HEK293 (cell line): ENCODE results near the gene NRP2.

ENCODE experiments used
- FEZF1 ChIP-seq: fragments of 450-650 bp; formaldehyde crosslinking; IDR thresholded peaks from 2 replicates; pipeline ENCODE4 v1.5.1; 2016; ENCODE audit warnings: missing biosample characterization, missing genetic modification characterization
- GLIS1 ChIP-seq: fragments of 450-650 bp; formaldehyde crosslinking; IDR thresholded peaks from 2 replicates; pipeline ENCODE4 v1.5.1; 2016; ENCODE audit warnings: missing biosample characterization, missing genetic modification characterization
- HIC1 ChIP-seq: fragments of 450-650 bp; formaldehyde crosslinking; IDR thresholded peaks from 2 replicates; pipeline ENCODE4 v1.5.1; 2016; ENCODE audit warnings: missing biosample characterization, missing genetic modification characterization
- KLF1 ChIP-seq: fragments of 450-650 bp; formaldehyde crosslinking; IDR thresholded peaks from 2 replicates; pipeline ENCODE4 v1.5.1; 2016; ENCODE audit warnings: missing biosample characterization, missing genetic modification characterization
- MEIS1 ChIP-seq: sonication (generic); formaldehyde crosslinking; IDR thresholded peaks from 2 replicates; pipeline ENCODE4 v1.8.1; 2022; ENCODE audit warnings: missing genetic modification reagents, mild to moderate bottlenecking, borderline replicate concordance
- MZF1 ChIP-seq: fragments of 450-650 bp; formaldehyde crosslinking; IDR thresholded peaks from 2 replicates; pipeline ENCODE4 v1.5.1; 2017; ENCODE audit warnings: missing biosample characterization, missing genetic modification characterization, borderline replicate concordance
- PRDM1 ChIP-seq: fragments of 450-650 bp; formaldehyde crosslinking; IDR thresholded peaks from 2 replicates; pipeline ENCODE4; 2016; ENCODE audit warnings: missing biosample characterization, missing genetic modification characterization
- PRDM10 ChIP-seq: fragments of 450-650 bp; formaldehyde crosslinking; IDR thresholded peaks from 2 replicates; pipeline ENCODE4 v1.5.1; 2016; ENCODE audit warnings: missing biosample characterization, missing genetic modification characterization
- SCRT1 ChIP-seq: fragments of 450-650 bp; formaldehyde crosslinking; IDR thresholded peaks from 2 replicates; pipeline ENCODE4 v1.5.1; 2016; ENCODE audit warnings: missing biosample characterization, missing genetic modification characterization, borderline replicate concordance
- SP3 ChIP-seq: fragments of 450-650 bp; formaldehyde crosslinking; IDR thresholded peaks from 2 replicates; pipeline ENCODE4 v1.5.1; 2016; ENCODE audit warnings: missing biosample characterization, missing genetic modification characterization
- SP7 ChIP-seq: fragments of 450-650 bp; formaldehyde crosslinking; IDR thresholded peaks from 2 replicates; pipeline ENCODE4 v1.5.1; 2016; ENCODE audit warnings: missing biosample characterization, missing genetic modification characterization
- TRIM28 ChIP-seq: IDR thresholded peaks from 2 replicates; pipeline ENCODE4 v1.6.1; 2011; ENCODE audit warnings: low read length, control low read depth, borderline replicate concordance
- ZNF132 ChIP-seq: fragments of 450-650 bp; formaldehyde crosslinking; IDR thresholded peaks from 2 replicates; pipeline ENCODE4 v1.5.1; 2017; ENCODE audit warnings: missing biosample characterization, missing genetic modification characterization, borderline replicate concordance
- ZNF133 ChIP-seq: fragments of 450-650 bp; formaldehyde crosslinking; IDR thresholded peaks from 2 replicates; pipeline ENCODE4 v1.5.1; 2016; ENCODE audit warnings: missing biosample characterization, missing genetic modification characterization
- ZNF16 ChIP-seq: fragments of 450-650 bp; formaldehyde crosslinking; IDR thresholded peaks from 2 replicates; pipeline ENCODE4 v1.5.1; 2016; ENCODE audit warnings: low read depth, missing biosample characterization, missing genetic modification characterization
- ZNF221 ChIP-seq: fragments of 450-650 bp; formaldehyde crosslinking; IDR thresholded peaks from 2 replicates; pipeline ENCODE4 v1.5.1; 2017; ENCODE audit warnings: missing biosample characterization, missing genetic modification characterization, borderline replicate concordance
- ZNF239 ChIP-seq: fragments of 450-650 bp; formaldehyde crosslinking; IDR thresholded peaks from 2 replicates; pipeline ENCODE4 v1.5.1; 2016; ENCODE audit warnings: missing biosample characterization, missing genetic modification characterization
- ZNF391 ChIP-seq: fragments of 450-650 bp; formaldehyde crosslinking; IDR thresholded peaks from 2 replicates; pipeline ENCODE4 v1.5.1; 2016; ENCODE audit warnings: low read depth, missing biosample characterization, missing genetic modification characterization, borderline replicate concordance
- ZNF585B ChIP-seq: fragments of 450-650 bp; formaldehyde crosslinking; IDR thresholded peaks from 2 replicates; pipeline ENCODE4 v1.5.1; 2016; ENCODE audit warnings: missing biosample characterization, missing genetic modification characterization
- ZNF596 ChIP-seq: fragments of 450-650 bp; IDR thresholded peaks from 2 replicates; pipeline ENCODE4 v1.5.0; 2018; ENCODE audit warnings: missing biosample characterization, mild to moderate bottlenecking, missing genetic modification characterization, moderate library complexity
- ZNF677 ChIP-seq: fragments of 450-650 bp; IDR thresholded peaks from 2 replicates; pipeline ENCODE4 v1.5.0; 2018; ENCODE audit warnings: missing biosample characterization, mild to moderate bottlenecking, missing genetic modification characterization, moderate library complexity
- ZNF768 ChIP-seq: fragments of 450-650 bp; formaldehyde crosslinking; IDR thresholded peaks from 2 replicates; pipeline ENCODE4 v1.5.1; 2018; ENCODE audit warnings: missing biosample characterization, mild to moderate bottlenecking, missing genetic modification characterization
- ZNF791 ChIP-seq: fragments of 450-650 bp; formaldehyde crosslinking; IDR thresholded peaks from 2 replicates; pipeline ENCODE4 v1.5.1; 2016; ENCODE audit warnings: missing biosample characterization, missing genetic modification characterization
- ZNF830 ChIP-seq: fragments of 450-650 bp; IDR thresholded peaks from 2 replicates; pipeline ENCODE4 v1.5.0; 2018; ENCODE audit warnings: missing biosample characterization, missing genetic modification characterization, low read depth, mild to moderate bottlenecking, moderate library complexity
- TF ChIP-seq, protein P1 (sequence below): fragments of 450-650 bp; formaldehyde crosslinking; IDR thresholded peaks from 2 replicates; pipeline ENCODE4 v1.5.1; 2017; ENCODE audit warnings: missing biosample characterization, missing genetic modification characterization
- TF ChIP-seq, protein P2 (sequence below): fragments of 450-650 bp; formaldehyde crosslinking; IDR thresholded peaks from 2 replicates; pipeline ENCODE4 v1.5.1; 2016; ENCODE audit warnings: missing biosample characterization, missing genetic modification characterization, low read depth
- TF ChIP-seq, protein P3 (sequence below): fragments of 450-650 bp; formaldehyde crosslinking; IDR thresholded peaks from 2 replicates; pipeline ENCODE4 v1.5.1; 2016; ENCODE audit warnings: missing biosample characterization, missing genetic modification characterization
- TF ChIP-seq, protein P4 (sequence below): fragments of 450-650 bp; formaldehyde crosslinking; IDR thresholded peaks from 2 replicates; pipeline ENCODE4 v1.5.1; 2017; ENCODE audit warnings: missing biosample characterization, missing genetic modification characterization

The NRP2 gene

GRCh38 chr2:205680903-205681302 lies 1.4 kb upstream of the NRP2 start (continued):
- no peak for TF ChIP-seq TRIM28
- TF ChIP-seq, protein P1, sequence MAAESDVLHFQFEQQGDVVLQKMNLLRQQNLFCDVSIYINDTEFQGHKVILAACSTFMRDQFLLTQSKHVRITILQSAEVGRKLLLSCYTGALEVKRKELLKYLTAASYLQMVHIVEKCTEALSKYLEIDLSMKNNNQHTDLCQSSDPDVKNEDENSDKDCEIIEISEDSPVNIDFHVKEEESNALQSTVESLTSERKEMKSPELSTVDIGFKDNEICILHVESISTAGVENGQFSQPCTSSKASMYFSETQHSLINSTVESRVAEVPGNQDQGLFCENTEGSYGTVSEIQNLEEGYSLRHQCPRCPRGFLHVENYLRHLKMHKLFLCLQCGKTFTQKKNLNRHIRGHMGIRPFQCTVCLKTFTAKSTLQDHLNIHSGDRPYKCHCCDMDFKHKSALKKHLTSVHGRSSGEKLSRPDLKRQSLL, result no peak
- TF ChIP-seq ZNF830, result no peak
- TF ChIP-seq, protein P2, sequence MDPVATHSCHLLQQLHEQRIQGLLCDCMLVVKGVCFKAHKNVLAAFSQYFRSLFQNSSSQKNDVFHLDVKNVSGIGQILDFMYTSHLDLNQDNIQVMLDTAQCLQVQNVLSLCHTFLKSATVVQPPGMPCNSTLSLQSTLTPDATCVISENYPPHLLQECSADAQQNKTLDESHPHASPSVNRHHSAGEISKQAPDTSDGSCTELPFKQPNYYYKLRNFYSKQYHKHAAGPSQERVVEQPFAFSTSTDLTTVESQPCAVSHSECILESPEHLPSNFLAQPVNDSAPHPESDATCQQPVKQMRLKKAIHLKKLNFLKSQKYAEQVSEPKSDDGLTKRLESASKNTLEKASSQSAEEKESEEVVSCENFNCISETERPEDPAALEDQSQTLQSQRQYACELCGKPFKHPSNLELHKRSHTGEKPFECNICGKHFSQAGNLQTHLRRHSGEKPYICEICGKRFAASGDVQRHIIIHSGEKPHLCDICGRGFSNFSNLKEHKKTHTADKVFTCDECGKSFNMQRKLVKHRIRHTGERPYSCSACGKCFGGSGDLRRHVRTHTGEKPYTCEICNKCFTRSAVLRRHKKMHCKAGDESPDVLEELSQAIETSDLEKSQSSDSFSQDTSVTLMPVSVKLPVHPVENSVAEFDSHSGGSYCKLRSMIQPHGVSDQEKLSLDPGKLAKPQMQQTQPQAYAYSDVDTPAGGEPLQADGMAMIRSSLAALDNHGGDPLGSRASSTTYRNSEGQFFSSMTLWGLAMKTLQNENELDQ, result no peak
- TF ChIP-seq, protein P3, sequence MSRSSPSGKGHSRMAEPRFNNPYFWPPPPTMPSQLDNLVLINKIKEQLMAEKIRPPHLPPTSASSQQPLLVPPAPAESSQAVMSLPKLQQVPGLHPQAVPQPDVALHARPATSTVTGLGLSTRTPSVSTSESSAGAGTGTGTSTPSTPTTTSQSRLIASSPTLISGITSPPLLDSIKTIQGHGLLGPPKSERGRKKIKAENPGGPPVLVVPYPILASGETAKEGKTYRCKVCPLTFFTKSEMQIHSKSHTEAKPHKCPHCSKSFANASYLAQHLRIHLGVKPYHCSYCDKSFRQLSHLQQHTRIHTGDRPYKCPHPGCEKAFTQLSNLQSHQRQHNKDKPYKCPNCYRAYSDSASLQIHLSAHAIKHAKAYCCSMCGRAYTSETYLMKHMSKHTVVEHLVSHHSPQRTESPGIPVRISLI (tag by site-specific recombination), result no peak
- TF ChIP-seq FEZF1 (tag by site-specific recombination), result peak; percentile 60; the same call in 1 of the 2 replicates
- TF ChIP-seq ZNF768 (tag by site-specific recombination), result no peak
- TF ChIP-seq ZNF791 (tag by site-specific recombination), result no peak
- TF ChIP-seq ZNF391, result no peak
- TF ChIP-seq, protein P4, sequence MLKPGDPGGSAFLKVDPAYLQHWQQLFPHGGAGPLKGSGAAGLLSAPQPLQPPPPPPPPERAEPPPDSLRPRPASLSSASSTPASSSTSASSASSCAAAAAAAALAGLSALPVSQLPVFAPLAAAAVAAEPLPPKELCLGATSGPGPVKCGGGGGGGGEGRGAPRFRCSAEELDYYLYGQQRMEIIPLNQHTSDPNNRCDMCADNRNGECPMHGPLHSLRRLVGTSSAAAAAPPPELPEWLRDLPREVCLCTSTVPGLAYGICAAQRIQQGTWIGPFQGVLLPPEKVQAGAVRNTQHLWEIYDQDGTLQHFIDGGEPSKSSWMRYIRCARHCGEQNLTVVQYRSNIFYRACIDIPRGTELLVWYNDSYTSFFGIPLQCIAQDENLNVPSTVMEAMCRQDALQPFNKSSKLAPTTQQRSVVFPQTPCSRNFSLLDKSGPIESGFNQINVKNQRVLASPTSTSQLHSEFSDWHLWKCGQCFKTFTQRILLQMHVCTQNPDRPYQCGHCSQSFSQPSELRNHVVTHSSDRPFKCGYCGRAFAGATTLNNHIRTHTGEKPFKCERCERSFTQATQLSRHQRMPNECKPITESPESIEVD (tag by site-specific recombination), result peak; percentile 79
- no peak for TF ChIP-seq ZNF677 (tag by site-specific recombination)
- no peak for TF ChIP-seq HIC1 (tag by site-specific recombination)
- TF ChIP-seq SP7, result peak; percentile 51; the same call in 1 of the 2 replicates
- no peak for TF ChIP-seq MEIS1 (CRISPR knock-in tag)
- TF ChIP-seq SP3 (tag by site-specific recombination), result no peak
- no peak for TF ChIP-seq PRDM1 (tag by site-specific recombination)
- TF ChIP-seq SCRT1 (tag by site-specific recombination), result 0 out of 2 replicates have a peak, but pooled peaks have one; percentile 18
- 0 out of 2 replicates have a peak, but pooled peaks have one; percentile 26 for TF ChIP-seq PRDM10 (tag by site-specific recombination)
- TF ChIP-seq ZNF221 (tag by site-specific recombination), result no peak
- TF ChIP-seq ZNF16, result no peak
- no peak for TF ChIP-seq ZNF133 (tag by site-specific recombination)
- no peak for TF ChIP-seq MZF1 (tag by site-specific recombination)
- TF ChIP-seq ZNF585B (tag by site-specific recombination), result no peak
- TF ChIP-seq KLF1 (tag by site-specific recombination), result peak; percentile 72; the same call in 1 of the 2 replicates
- TF ChIP-seq ZNF239 (tag by site-specific recombination), result no peak
- no peak for TF ChIP-seq GLIS1 (tag by site-specific recombination)
- no peak for TF ChIP-seq ZNF132 (tag by site-specific recombination)
- no peak for TF ChIP-seq ZNF596 (tag by site-specific recombination)
